Measurements from ENCODE around the gene SLC10A7. TPM values are rescaled to one million over a fixed set of nuclear protein-coding genes. Genes with fewer than 3 reads are reported as not detected.

Gene SLC10A7
- total and polyA plus RNA-seq, 8 donors: 1.8 to 36.0 (median 10.4) TPM

DNA sequence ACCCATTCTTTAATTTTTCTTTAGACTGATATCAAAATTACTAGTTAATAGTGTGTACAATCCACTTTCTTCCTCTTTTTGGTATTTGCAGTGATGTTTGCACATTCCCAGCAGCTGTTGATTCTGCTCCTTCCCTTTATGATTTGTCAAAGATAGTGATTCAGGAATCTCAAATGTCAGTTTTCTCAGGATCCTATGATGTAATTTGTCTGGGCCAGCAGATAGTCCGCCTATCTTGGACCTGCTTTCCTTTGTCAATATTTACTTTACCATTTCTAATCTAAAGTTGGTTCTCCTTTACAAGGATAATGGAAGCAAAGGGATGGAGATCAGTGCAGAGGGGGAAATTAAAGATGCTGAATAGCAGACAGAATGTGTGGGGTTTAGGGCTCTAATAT lies 185.3 kb downstream of the SLC10A7 start:
- Histone ChIP-seq H3K27ac (peak overlapping the region in 1 of 5 donors; percentile 29), H3K4me1 (peaks cover 11 to 26% (median 16%) of the 10 kb centered on the region in 4 donors), H3K4me3 (no peak overlapping the region), H3K36me3 (no peaks in the 10 kb centered on the region), H3K9me3 (no peaks in the 10 kb centered on the region), H3K27me3 (no peaks in the 10 kb centered on the region)
- intact Hi-C loops (cut with DNase I; ENCODE audit: low total_unique reads): no loop called here
- TF ChIP-seq POLR2AphosphoS5 (IDR thresholded peaks at IDR 0.05) (no peak), EP300 (IDR thresholded peaks at IDR 0.05) (no peak), POLR2A (IDR thresholded peaks at IDR 0.05) (no peak)
- TF ChIP-seq, protein P1, sequence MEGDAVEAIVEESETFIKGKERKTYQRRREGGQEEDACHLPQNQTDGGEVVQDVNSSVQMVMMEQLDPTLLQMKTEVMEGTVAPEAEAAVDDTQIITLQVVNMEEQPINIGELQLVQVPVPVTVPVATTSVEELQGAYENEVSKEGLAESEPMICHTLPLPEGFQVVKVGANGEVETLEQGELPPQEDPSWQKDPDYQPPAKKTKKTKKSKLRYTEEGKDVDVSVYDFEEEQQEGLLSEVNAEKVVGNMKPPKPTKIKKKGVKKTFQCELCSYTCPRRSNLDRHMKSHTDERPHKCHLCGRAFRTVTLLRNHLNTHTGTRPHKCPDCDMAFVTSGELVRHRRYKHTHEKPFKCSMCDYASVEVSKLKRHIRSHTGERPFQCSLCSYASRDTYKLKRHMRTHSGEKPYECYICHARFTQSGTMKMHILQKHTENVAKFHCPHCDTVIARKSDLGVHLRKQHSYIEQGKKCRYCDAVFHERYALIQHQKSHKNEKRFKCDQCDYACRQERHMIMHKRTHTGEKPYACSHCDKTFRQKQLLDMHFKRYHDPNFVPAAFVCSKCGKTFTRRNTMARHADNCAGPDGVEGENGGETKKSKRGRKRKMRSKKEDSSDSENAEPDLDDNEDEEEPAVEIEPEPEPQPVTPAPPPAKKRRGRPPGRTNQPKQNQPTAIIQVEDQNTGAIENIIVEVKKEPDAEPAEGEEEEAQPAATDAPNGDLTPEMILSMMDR (IDR thresholded peaks at IDR 0.05): no peak
- no peak for DNase-seq
- 19 to 36% (median 27%) methylated on average over 1 of the region's 1 CpG for WGBS, 5 donors

DNA sequence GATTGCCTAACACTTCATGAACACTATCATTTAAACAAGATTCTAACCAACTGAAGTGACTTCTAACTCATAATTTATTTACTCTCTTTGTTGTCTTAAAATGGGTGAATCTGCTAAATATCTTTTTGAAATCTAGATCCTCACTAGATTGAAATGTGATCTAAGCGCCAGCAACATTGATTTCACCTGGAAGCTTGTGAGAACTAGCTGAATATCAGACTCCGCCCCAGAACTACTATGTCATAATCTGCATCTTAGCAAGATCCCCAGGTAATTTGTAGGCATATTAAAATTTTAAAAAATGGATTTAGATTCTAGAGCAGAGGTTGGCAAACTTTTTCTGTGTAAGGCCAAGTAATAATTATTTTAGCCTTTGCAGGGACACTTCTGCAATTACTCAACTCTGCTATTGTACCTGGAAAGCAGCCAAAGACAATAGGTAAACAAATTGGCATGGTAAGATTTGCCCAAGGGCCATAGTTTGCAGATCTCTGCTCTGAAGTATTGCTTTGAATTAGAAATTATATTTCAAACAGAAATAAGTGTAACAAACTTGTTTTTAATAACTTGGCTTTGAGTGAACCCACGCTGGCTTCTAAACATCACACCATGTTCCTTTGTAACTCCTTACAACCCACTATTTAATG lies 185.9 kb downstream of the SLC10A7 start:
- peak overlapping the region in 1 of 5 donors; percentile 29 for H3K27ac ChIP-seq
- H3K4me3 ChIP-seq: no peak overlapping the region
- intact Hi-C loops (cut with DNase I; ENCODE audit: low total_unique reads): no loop called here
- H3K27me3 ChIP-seq: no peaks in the 10 kb centered on the region
- TF ChIP-seq EP300 (IDR thresholded peaks at IDR 0.05) (no peak), POLR2A (IDR thresholded peaks at IDR 0.05) (no peak), POLR2AphosphoS5 (IDR thresholded peaks at IDR 0.05) (no peak)
- TF ChIP-seq, protein P1 (IDR thresholded peaks at IDR 0.05): no peak
- no peak for DNase-seq
- no peaks in the 10 kb centered on the region for H3K36me3 ChIP-seq
- H3K9me3 ChIP-seq: no peaks in the 10 kb centered on the region
- WGBS, 5 donors: 73 to 80% (median 77%) methylated on average over 3 of the region's 3 CpGs
- peaks cover 11 to 26% (median 16%) of the 10 kb centered on the region in 4 donors for H3K4me1 ChIP-seq

DNA sequence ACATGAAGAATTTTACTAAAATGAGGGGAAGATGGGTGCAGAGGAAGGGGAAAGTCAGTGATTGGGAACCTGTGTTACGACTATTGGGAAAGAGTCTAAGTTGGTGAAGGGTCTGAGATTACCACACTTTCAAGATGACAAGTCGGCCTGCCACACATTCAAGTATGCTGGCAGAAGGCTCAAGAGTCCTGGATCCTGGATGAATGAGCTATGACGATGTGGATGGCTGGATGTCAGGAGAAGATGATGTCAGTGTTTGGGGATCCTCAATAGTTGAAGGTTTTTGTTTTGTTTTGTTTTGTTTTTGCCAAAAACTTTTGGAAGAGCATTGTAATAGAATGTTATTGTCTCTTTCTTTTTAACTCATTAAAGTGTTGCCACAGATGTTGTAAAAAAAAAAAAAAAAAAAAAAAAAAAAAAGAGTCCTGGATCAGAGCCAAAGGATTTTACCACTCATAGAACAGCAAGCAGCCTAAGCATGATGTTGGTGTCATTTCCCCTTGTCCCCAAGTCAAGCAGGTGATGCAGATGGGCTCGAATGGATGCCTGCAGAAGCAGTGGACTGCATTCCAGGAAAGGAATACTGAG lies 186.8 kb downstream of the SLC10A7 start:
- Histone ChIP-seq H3K27ac (no peak overlapping the region), H3K9me3 (no peaks in the 10 kb centered on the region), H3K36me3 (no peaks in the 10 kb centered on the region), H3K4me1 (peaks cover 11 to 26% (median 16%) of the 10 kb centered on the region in 4 donors), H3K4me3 (no peak overlapping the region), H3K27me3 (no peaks in the 10 kb centered on the region)
- no peak for TF ChIP-seq EP300 (IDR thresholded peaks at IDR 0.05)
- no peak for TF ChIP-seq POLR2AphosphoS5 (IDR thresholded peaks at IDR 0.05)
- no peak for TF ChIP-seq POLR2A (IDR thresholded peaks at IDR 0.05)
- TF ChIP-seq, protein P1 (IDR thresholded peaks at IDR 0.05): no peak
- 70 to 87% (median 81%) methylated on average over 4 of the region's 4 CpGs for WGBS, 5 donors
- intact Hi-C loops (cut with DNase I; ENCODE audit: low total_unique reads): no loop called here
- no peak for DNase-seq

- H3K4me1 ChIP-seq: peaks cover 11 to 26% (median 16%) of the 10 kb centered on the region in 4 donors
- no peaks in the 10 kb centered on the region for H3K36me3 ChIP-seq
- no peaks in the 10 kb centered on the region for H3K27me3 ChIP-seq
- WGBS, 5 donors: 57 to 69% (median 59%) methylated on average over 2 of the region's 2 CpGs
- intact Hi-C loops (cut with DNase I; ENCODE audit: low total_unique reads): no loop called here
- no peaks in the 10 kb centered on the region for H3K9me3 ChIP-seq
- no peak for DNase-seq
- H3K27ac ChIP-seq: no peak overlapping the region
- H3K4me3 ChIP-seq: no peak overlapping the region
- TF ChIP-seq POLR2AphosphoS5 (IDR thresholded peaks at IDR 0.05) (no peak), EP300 (IDR thresholded peaks at IDR 0.05) (no peak), POLR2A (IDR thresholded peaks at IDR 0.05) (no peak)
- TF ChIP-seq, protein P1 (IDR thresholded peaks at IDR 0.05): no peak
Observed at GRCh38 chr4:146333895-146334262, 187.9 kb downstream of the SLC10A7 start.
